Left lung (tissue), 14 donors: ENCODE measurements around the gene MRM1. TPM values are rescaled to one million over a fixed set of nuclear protein-coding genes. Genes with fewer than 3 reads are reported as not detected.

Source experiments
- ATAC-seq: fragments of 200-7000 bp; cut with Tn5 transposase; one replicate; pipeline ENCODE4 v1.9.1; 2020; ENCODE audit warnings: moderate library complexity
- DNase-seq, 4 donors: peaks; one replicate each; pipeline ENCODE4 v3.0.0-alpha.2; 2013 to 2020
- H3K27ac ChIP-seq, 2 donors: fragments of 200-600 bp; sonication (generic) in 1 of 2; one replicate each; pipeline versions ENCODE4 v1.5.0 to v1.8.0; 2020 to 2021
- H3K27me3 ChIP-seq, 2 donors: fragments of 200-600 bp; sonication (generic) in 1 of 2; one replicate each; pipeline versions ENCODE4 v1.5.0 to v1.8.0; 2020 to 2021
- H3K36me3 ChIP-seq, 2 donors: fragments of 200-600 bp; sonication (generic) in 1 of 2; one replicate each; pipeline versions ENCODE4 v1.5.0 to v1.8.0; 2020 to 2021
- H3K4me1 ChIP-seq, 2 donors: fragments of 200-600 bp; one replicate each; pipeline ENCODE4 v1.8.0; 2021
- H3K4me3 ChIP-seq, 2 donors: fragments of 200-600 bp; sonication (generic) in 1 of 2; one replicate each; pipeline versions ENCODE4 v1.5.0 to v1.8.0; 2020 to 2021; ENCODE audit warnings: mild to moderate bottlenecking in 1 of 2
- H3K9me3 ChIP-seq, 2 donors: fragments of 200-600 bp; sonication (generic) in 1 of 2; one replicate each; pipeline versions ENCODE4 v1.5.0 to v1.8.0; 2020 to 2021
- CTCF ChIP-seq, 2 donors: fragments of 200-600 bp; sonication (generic) in 1 of 2; IDR thresholded peaks; one replicate each; pipeline versions ENCODE4 v1.5.0 to v1.8.0; 2021; ENCODE audit warnings: antibody characterized with exemption in 2 of 2
- intact Hi-C, 2 donors: fragments of 100-400 bp; cut with DNase I; formaldehyde crosslinking; loops; one replicate each; pipeline versions ENCODE4 v1.11.2 to v1.14.2; 2022
- long read RNA-seq, 12 donors: library from polyadenylated mRNA in 2 of 12; unstranded in 2 of 12; transcript quantifications; one replicate each; pipeline ENCODE4 v2.0.0 and lab custom pipeline, GENCODE V29; 2019 to 2026
- polyA plus RNA-seq, 6 donors: library from polyadenylated mRNA; unstranded; fragments of 120-200 nt; gene quantifications; one replicate each; pipeline ENCODE4 v1.2.1, GENCODE V29; 2013; ENCODE audit not compliant: insufficient read length in 6 of 6
- total RNA-seq, 2 donors: library from RNA; stranded (reverse); fragmentation: NEBNext Ultra II Directional; extraction: Animal tissue kit (Norgen Biotek cat#: 25700); gene quantifications; one replicate each; pipeline ENCODE4 v1.2.1, GENCODE V29; 2021
- donor health status: DM: no; HTN: yes; CAD: no.
- donor health status: DM: no; HTN: no; CAD: no.

Gene MRM1
- 1 to 10 TPM; 5.2 to 6.4 TPM for total RNA-seq
- polyA plus RNA-seq: 1 to 10 TPM; 3.1 to 5.2 (median 4.4) TPM
- long read RNA-seq, donor 1, partial matches to known transcripts: 0 of 3 reads
- long read RNA-seq, donor 1, other reads (novel, unspliced or antisense): 0 of 3 reads
- long read RNA-seq, donor 2, partial matches to known transcripts: 0 of 2 reads
- long read RNA-seq, donor 2, other reads (novel, unspliced or antisense): 0 of 2 reads
- long read RNA-seq, donor 3, partial matches to known transcripts: 0 of 3 reads
- long read RNA-seq, donor 3, other reads (novel, unspliced or antisense): 0 of 3 reads
- long read RNA-seq, donor 4, partial matches to known transcripts: 0 of 1 reads
- long read RNA-seq, donor 4, other reads (novel, unspliced or antisense): 1 of 1 reads
- long read RNA-seq, donor 5, partial matches to known transcripts: 0 of 1 reads
- long read RNA-seq, donor 5, other reads (novel, unspliced or antisense): 0 of 1 reads
- long read RNA-seq, donor 6, partial matches to known transcripts: 0 of 1 reads
- long read RNA-seq, donor 6, other reads (novel, unspliced or antisense): 0 of 1 reads
- long read RNA-seq, donor 7, partial matches to known transcripts: 0 of 1 reads
- long read RNA-seq, donor 7, other reads (novel, unspliced or antisense): 0 of 1 reads
- long read RNA-seq, donor 8, partial matches to known transcripts: 0 of 3 reads
- long read RNA-seq, donor 8, other reads (novel, unspliced or antisense): 0 of 3 reads
- long read RNA-seq, donor 9: 0 reads
- long read RNA-seq, donor 10, partial matches to known transcripts: 0 of 2 reads
- long read RNA-seq, donor 10, other reads (novel, unspliced or antisense): 0 of 2 reads
- long read RNA-seq, donor 11: 0 reads
- long read RNA-seq, donor 12: 0 reads

GRCh38 chr17:36601303-36602029, at the start of gene MRM1:
TSS of gene MRM1 (plus strand) at chr17:36601583. CDS start at chr17:36601811, 228 bp downstream.
- Histone ChIP-seq H3K9me3 (no peaks in the 10 kb centered on the region), H3K27ac (peak within 1 kb of the TSS; percentile 73 to 78), H3K36me3 (no peaks in the 10 kb centered on the region), H3K4me1 (peaks cover 15 to 41% of the 10 kb centered on the region in 2 donors), H3K27me3 (no peaks in the 10 kb centered on the region), H3K4me3 (peak within 1 kb of the TSS; percentile 95 to 99)
- ATAC-seq (peak; percentile 96), DNase-seq (peak; percentile 90 to 97 (median 95))
- no peak for TF ChIP-seq CTCF (IDR thresholded peaks at IDR 0.05)
- intact Hi-C loops: no loop called here

- no peaks in the 10 kb centered on the region for H3K27me3 ChIP-seq
Measured at GRCh38 chr17:36553459-36553858, 47.9 kb upstream of the MRM1 start.

GRCh38 chr17:36566081-36566480, 35.3 kb upstream of the MRM1 start:
- peaks cover 0 to 98% of the 10 kb centered on the region in 2 donors for H3K36me3 ChIP-seq
- TF ChIP-seq CTCF (IDR thresholded peaks at IDR 0.05): no peak
- intact Hi-C loops: no loop called here
- ATAC-seq (no peak), DNase-seq (no peak)
- H3K4me3 ChIP-seq: no peak overlapping the region
- H3K4me1 ChIP-seq: no peaks in the 10 kb centered on the region
- no peak overlapping the region for H3K27ac ChIP-seq
- no peaks in the 10 kb centered on the region for H3K27me3 ChIP-seq
- no peaks in the 10 kb centered on the region for H3K9me3 ChIP-seq

More at GRCh38 chr17:36553459-36553858, 47.9 kb upstream of the MRM1 start:
- H3K27ac ChIP-seq: no peak overlapping the region
- H3K36me3 ChIP-seq: peaks cover 3 to 40% of the 10 kb centered on the region in 2 donors
- peaks cover 3 to 65% of the 10 kb centered on the region in 2 donors for H3K4me1 ChIP-seq
- no peaks in the 10 kb centered on the region for H3K9me3 ChIP-seq
- no peak overlapping the region for H3K4me3 ChIP-seq
- ATAC-seq: no peak
- no peak for DNase-seq
- TF ChIP-seq CTCF (IDR thresholded peaks at IDR 0.05): no peak
- intact Hi-C loops: no loop called here

- DNase-seq: no peak
- intact Hi-C loops: no loop called here
- Histone ChIP-seq H3K36me3 (peaks cover 12 to 88% of the 10 kb centered on the region in 2 donors), H3K9me3 (no peaks in the 10 kb centered on the region), H3K27me3 (no peaks in the 10 kb centered on the region), H3K4me1 (no peaks in the 10 kb centered on the region), H3K27ac (no peak overlapping the region), H3K4me3 (no peak overlapping the region)
- TF ChIP-seq CTCF (IDR thresholded peaks at IDR 0.05): no peak
- no peak for ATAC-seq
Measured at GRCh38 chr17:36575028-36575427, 26.4 kb upstream of the MRM1 start.
